PC-3 (cell line): ENCODE results near the gene ADAMTS17.

ENCODE experiments used
- EZH2 ChIP-seq: fragments of 300-600 bp; sonication (generic); IDR thresholded peaks from one replicate; pipeline ENCODE4 v1.6.1; 2017; ENCODE audit warnings: antibody characterized with exemption, mild to moderate bottlenecking, low read length; ENCODE audit not compliant: unreplicated experiment
- EZH2phosphoT487 ChIP-seq: fragments of 300-600 bp; sonication (generic); IDR thresholded peaks from 2 replicates; pipeline ENCODE4 v1.6.1; 2018; ENCODE audit warnings: mild to moderate bottlenecking, antibody characterized with exemption, low read length, borderline replicate concordance
- TF ChIP-seq, protein P1 (sequence below): fragments of 300-600 bp; sonication (generic); conservative IDR thresholded peaks from 2 replicates; pipeline ENCODE4 v1.5.1; 2017; ENCODE audit warnings: antibody characterized with exemption, low read depth, mild to moderate bottlenecking, low read length

DNA sequence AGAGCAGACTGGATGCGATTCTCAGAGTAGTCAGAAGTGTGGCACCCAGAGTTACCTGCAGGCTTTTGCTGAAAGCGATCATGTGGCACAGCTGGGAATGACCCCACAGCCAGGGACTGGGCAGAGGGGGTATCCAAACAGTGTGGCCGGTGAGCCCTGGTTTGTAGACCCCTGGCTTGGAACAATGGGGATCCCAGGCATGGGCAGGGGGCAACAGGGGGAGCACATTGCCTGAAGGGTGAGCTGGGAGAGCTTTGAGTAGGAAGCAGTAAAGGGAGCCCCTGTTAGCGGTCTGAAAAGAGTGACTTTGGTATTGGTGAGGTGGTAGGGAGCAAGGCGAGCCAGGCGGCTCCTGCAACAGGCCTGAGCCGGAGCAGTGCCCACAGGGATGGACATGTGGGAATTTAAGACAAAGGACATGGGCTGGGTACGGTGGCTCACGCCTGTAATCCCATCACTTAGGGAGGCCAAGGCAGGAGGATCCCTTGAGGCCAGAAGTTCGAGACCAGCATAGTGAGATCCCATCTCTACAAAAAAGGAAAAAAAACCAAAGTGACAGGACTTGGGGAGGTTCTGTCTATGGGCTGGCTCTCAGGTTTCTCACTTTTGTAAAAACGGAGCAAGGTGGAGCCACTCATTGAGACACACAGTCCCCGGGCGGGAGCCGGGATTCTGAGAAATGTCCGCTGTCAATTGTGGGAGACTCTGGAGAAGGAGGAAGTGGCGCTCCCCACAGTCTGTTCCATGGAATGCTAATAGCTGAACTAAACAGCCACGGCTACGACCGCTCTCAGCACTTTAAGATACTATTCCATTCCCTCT, 384.7 kb downstream of the ADAMTS17 start:
- TF ChIP-seq EZH2phosphoT487 (no peak), EZH2 (no peak)
- TF ChIP-seq, protein P1, sequence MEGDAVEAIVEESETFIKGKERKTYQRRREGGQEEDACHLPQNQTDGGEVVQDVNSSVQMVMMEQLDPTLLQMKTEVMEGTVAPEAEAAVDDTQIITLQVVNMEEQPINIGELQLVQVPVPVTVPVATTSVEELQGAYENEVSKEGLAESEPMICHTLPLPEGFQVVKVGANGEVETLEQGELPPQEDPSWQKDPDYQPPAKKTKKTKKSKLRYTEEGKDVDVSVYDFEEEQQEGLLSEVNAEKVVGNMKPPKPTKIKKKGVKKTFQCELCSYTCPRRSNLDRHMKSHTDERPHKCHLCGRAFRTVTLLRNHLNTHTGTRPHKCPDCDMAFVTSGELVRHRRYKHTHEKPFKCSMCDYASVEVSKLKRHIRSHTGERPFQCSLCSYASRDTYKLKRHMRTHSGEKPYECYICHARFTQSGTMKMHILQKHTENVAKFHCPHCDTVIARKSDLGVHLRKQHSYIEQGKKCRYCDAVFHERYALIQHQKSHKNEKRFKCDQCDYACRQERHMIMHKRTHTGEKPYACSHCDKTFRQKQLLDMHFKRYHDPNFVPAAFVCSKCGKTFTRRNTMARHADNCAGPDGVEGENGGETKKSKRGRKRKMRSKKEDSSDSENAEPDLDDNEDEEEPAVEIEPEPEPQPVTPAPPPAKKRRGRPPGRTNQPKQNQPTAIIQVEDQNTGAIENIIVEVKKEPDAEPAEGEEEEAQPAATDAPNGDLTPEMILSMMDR = no peak
